Activated CD8-positive, alpha-beta memory T cell treated with anti-CD3 and anti-CD28 coated beads for 4 hours (primary cell): ENCODE results near the gene PPP1R12B.
"Not testable (repeated sequence)": the region's sequence is repeated elsewhere in the genome, so short reads cannot be mapped to it uniquely, and the experiment has no call there.

ENCODE experiments used
- DNase-seq, 2 donors: peaks; one replicate each; pipeline ENCODE4 v3.0.0-alpha.2; 2020; ENCODE audit warnings: low read depth in 2 of 2

PPP1R12B gene

GRCh38 chr1:202630096-202630495 is 281.6 kb downstream of the PPP1R12B start:
- not testable (repeated sequence) for DNase-seq

- DNase-seq: no peak
Observed at GRCh38 chr1:202630541-202630940, 282.0 kb downstream of the PPP1R12B start.

DNA sequence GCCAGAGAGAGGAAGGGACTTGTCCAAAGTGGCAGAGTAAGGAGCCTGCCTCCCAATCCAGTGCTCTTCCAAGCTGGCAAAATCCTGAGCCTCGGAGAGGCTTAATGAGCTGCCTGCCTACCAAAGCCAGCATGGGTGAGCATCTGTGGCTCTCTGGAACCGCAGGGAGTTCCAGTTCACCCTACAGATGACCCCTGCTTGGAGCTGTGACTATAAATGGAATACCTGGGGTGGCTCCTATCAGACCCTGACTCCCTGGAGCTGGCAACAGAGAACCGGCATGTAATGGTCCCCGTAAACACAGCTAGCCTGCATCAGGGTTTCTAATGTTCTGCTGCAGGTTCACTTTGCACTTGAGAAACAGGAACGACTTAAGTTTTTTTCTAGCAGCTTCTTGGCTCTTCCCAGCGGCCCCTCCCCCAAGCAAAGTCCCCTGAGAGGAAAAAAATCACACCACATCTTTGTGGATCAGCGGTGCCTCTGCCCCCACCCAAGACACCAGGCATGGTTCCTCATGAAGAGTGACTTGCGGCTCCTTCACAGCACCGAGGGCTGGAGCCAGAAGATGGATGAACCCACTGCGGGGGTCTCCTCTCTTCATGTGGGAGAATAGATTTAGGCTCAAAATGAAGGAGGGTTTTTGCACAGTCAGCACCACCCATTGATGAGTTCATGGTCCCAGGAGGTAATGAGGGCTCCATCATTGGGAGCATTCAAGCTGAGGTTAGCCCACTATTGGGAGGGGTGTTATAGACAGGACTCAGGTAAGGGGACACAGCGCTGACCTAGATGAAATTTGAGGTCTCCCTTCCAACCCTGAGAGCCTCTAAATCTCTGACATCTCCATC is 282.8 kb downstream of the PPP1R12B start:
- no peak for DNase-seq

- DNase-seq: no peak
Observed at GRCh38 chr1:202632241-202632640, 283.7 kb downstream of the PPP1R12B start.

- DNase-seq: not testable (repeated sequence)
Observed at GRCh38 chr1:202636171-202636570, 287.7 kb downstream of the PPP1R12B start.

- DNase-seq: not testable (repeated sequence)
Observed at GRCh38 chr1:202637321-202638018, 289.0 kb downstream of the PPP1R12B start.

DNA sequence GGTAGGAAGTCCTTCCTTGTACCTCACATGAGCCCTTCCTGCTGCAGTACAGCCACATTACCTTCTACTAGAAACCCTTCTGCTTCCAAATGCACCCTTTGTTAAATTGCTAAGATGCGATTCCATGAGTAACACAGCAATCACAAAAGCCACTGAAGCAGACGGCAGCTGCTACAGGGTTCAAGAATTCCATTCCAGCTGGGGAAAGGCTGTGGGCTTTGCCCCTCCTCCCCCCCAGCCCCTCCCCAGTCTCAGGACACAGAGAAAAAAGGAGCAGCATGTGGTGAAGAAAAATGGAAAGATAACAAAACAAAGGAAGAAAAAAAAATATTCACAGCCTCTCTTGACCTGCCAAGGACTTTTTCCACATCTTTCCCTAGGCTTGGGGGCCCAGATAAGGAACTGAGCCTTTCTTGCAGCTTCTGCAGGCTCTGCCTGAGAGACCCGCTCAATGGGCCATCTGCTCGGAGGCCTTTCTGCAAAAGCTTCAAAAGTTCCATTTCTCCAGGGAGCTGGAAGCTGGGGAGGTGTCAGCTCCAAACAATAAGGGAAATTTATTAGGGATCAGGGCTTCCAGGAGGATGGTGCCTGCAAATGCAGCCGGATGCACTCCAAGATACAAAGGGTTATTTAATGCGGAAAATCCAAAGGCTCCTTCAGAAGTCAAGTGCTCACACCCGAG is 289.7 kb downstream of the PPP1R12B start:
- no peak for DNase-seq

DNA sequence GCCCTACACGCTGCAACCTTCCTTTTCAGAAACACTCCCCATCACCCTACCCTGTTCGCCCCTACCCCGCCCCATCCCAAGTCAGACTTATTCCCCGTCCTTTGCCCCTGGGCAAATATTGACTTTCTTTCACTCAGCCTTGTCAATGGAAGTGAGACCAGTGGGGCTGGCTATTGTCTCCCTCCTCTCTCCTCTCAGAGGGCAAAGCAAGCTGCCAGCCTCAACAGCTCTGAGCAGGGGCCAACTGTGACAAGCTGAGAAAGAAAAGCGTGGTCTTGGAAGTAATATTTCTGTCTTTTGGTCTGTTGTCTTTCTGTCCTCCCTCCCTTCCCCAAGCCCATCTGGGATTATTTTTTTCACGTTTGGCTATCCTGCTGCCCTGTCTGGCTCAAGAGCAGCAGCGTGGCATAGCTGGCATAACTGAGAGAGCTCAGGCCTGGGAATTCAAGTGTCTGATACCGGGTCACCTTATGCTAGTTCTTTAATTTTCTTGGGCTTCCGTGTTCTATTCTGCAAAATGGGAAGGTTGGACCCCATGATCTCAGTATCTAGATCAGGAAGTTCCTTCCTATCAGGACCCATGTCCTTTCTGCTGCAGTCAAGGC is 290.3 kb downstream of the PPP1R12B start:
- DNase-seq: not testable (repeated sequence)

DNA sequence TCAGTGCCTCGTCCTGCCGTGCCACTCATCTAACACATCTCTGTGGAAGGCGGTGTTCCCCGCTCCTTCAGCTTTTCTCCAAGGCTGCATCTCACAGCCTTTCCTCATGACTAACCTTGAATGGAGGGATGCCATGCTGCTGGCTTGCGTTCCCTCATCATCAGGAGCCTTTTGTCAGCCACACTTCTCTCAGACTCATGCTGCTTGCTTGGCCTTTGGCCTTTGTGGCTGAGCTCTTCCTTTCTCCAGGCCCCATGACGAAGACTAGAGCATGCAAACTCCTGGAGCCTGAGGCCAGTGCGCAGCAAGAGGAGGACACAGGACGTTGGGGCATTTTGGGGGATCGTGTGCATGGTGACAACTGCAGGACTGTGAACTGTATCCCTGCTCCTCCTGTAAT is 291.0 kb downstream of the PPP1R12B start:
- no peak for DNase-seq

DNA sequence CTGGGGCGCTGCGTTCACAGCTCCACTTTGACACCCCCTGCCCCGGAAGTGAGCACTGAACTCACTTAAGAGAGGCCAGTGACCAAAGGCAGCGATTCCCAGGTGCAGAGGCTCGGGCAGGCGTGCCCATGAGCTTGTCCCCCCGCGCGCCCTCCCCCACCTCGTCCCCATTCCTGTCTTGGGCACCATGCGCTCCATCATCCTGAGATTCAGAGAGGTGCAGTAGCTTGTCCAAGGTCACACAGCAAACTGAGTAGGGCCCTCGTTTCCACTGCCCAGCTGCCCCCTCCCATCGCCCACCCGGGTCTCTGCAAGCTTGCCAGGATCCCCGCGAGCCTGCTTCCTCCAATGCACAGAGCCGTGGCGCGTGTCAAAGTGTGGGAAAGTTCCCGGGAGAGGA is 293.7 kb downstream of the PPP1R12B start:
- DNase-seq: no peak
